Activated CD8-positive, alpha-beta T cell treated with anti-CD3 and anti-CD28 coated beads for 36 hours (primary cell): ENCODE measurements around the gene DOCK3. TPM values are rescaled to one million over a fixed set of nuclear protein-coding genes. Genes with fewer than 3 reads are reported as not detected.
"Not testable (repeated sequence)": the region's sequence is repeated elsewhere in the genome, so short reads cannot be mapped to it uniquely, and the experiment has no call there.

Experiments
- ATAC-seq: fragments of 200-7000 bp; cut with Tn5 transposase; one replicate; pipeline ENCODE4 v1.10.0; 2021; ENCODE audit warnings: mild to moderate bottlenecking, moderate library complexity
- CTCF ChIA-PET: fragments of 350-600 bp; sonication (Branson Sonifier 250); formaldehyde crosslinking; loops from one replicate; lab custom pipeline; 2021; ENCODE audit warnings: antibody characterized with exemption; lab: Charles Lee
- POLR2A ChIA-PET: fragments of 350-600 bp; sonication (Branson Sonifier 250); formaldehyde crosslinking; loops from one replicate; lab custom pipeline; 2021; ENCODE audit warnings: antibody characterized with exemption; lab: Charles Lee
- DNase-seq: peaks from one replicate; pipeline ENCODE4 v3.0.0-alpha.2; 2020
- H3K27ac Mint-ChIP-seq: one replicate; pipeline ENCODE4 v1.8.0; 2021; ENCODE audit warnings: mild to moderate bottlenecking, mixed read lengths
- H3K27me3 Mint-ChIP-seq: one replicate; pipeline ENCODE4 v1.8.0; 2021; ENCODE audit warnings: mixed read lengths
- H3K36me3 Mint-ChIP-seq: one replicate; pipeline ENCODE4 v1.8.0; 2021; ENCODE audit warnings: low read depth, mixed read lengths
- H3K4me1 Mint-ChIP-seq: one replicate; pipeline ENCODE4 v1.8.0; 2021; ENCODE audit warnings: low read depth, mixed read lengths
- H3K4me3 Mint-ChIP-seq: one replicate; pipeline ENCODE4 v1.8.0; 2021; ENCODE audit warnings: mild to moderate bottlenecking, moderate library complexity, mixed read lengths
- H3K9me3 Mint-ChIP-seq: one replicate; pipeline ENCODE4 v1.8.0; 2021; ENCODE audit warnings: mixed read lengths
- intact Hi-C: fragments of 100-400 bp; cut with micrococcal nuclease; formaldehyde crosslinking; loops from one replicate; pipeline ENCODE4 v1.10.0; 2022
- total RNA-seq, 2 experiments: library from RNA; stranded (reverse); gene quantifications; one replicate each; pipeline ENCODE4 v1.2.3, GENCODE V29; 2021
- TF ChIP-seq, protein P1 (sequence below): fragments of 200-600 bp; IDR thresholded peaks from one replicate; pipeline ENCODE4 v1.8.0; 2022; ENCODE audit warnings: antibody characterized with exemption, mild to moderate bottlenecking

Gene DOCK3
- total RNA-seq, 2 experiments from 2014 or later, result 3.6 to 4.2 TPM

DNA sequence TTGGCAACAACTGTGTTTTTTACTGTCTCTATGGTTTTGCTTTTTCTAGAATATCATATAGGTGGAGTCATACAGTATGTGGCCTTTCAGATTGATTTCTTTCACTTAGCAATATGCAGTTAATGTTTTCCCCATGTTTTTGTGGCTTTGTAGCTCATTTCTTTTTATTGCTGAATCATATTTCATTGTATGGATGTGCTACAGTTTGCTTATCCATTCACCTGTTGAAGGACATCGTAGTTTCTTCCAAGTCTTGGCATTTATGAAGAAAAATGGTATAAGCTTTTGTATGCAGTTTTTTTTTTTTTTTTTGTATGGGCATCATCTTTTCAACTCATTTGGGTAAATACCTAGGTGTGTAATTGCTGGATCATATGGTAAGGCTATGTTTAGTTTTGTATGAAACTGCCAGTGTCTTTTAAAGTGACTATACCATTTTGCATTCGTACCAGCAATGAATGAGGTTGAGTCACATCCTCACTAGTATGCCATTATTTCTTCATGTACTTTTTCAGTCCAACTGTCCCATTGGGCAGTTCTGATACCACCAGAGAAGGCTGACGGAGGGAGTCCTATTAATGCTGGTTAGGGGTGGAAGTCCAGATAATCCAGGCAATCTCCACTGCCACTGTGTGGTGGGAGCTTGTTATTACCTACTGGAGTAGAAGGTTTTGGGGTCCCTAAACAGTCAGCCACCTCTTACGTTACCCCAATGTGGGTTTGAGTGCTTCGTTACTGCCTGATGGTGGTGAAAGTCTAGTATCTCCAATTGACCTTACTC, 210.5 kb downstream of the DOCK3 start:
- ATAC-seq (no peak), DNase-seq (peak; percentile 12)
- ChIA-PET CTCF (interaction anchor here (0.7 to 1.2 kb wide), 5 partner anchors 57 to 492 kb away, joined by 3 to 6 read pairs (median 3); partner anchors contain the start of gene MAPKAPK3), POLR2A (interaction anchor here (0.6 kb wide), 1 partner anchor 388 kb away, joined by 3 read pairs; no protein-coding TSS in a partner anchor)
- intact Hi-C loops, result no loop called here
- no peaks in the 10 kb centered on the region for H3K36me3 Mint-ChIP-seq
- H3K27ac Mint-ChIP-seq, result no peak overlapping the region
- H3K4me1 Mint-ChIP-seq, result no peaks in the 10 kb centered on the region
- no peak overlapping the region for H3K4me3 Mint-ChIP-seq
- H3K9me3 Mint-ChIP-seq, result peaks cover 2% of the 10 kb centered on the region
- H3K27me3 Mint-ChIP-seq, result peaks cover 2% of the 10 kb centered on the region
- TF ChIP-seq, protein P1, sequence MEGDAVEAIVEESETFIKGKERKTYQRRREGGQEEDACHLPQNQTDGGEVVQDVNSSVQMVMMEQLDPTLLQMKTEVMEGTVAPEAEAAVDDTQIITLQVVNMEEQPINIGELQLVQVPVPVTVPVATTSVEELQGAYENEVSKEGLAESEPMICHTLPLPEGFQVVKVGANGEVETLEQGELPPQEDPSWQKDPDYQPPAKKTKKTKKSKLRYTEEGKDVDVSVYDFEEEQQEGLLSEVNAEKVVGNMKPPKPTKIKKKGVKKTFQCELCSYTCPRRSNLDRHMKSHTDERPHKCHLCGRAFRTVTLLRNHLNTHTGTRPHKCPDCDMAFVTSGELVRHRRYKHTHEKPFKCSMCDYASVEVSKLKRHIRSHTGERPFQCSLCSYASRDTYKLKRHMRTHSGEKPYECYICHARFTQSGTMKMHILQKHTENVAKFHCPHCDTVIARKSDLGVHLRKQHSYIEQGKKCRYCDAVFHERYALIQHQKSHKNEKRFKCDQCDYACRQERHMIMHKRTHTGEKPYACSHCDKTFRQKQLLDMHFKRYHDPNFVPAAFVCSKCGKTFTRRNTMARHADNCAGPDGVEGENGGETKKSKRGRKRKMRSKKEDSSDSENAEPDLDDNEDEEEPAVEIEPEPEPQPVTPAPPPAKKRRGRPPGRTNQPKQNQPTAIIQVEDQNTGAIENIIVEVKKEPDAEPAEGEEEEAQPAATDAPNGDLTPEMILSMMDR, result no peak

DNA sequence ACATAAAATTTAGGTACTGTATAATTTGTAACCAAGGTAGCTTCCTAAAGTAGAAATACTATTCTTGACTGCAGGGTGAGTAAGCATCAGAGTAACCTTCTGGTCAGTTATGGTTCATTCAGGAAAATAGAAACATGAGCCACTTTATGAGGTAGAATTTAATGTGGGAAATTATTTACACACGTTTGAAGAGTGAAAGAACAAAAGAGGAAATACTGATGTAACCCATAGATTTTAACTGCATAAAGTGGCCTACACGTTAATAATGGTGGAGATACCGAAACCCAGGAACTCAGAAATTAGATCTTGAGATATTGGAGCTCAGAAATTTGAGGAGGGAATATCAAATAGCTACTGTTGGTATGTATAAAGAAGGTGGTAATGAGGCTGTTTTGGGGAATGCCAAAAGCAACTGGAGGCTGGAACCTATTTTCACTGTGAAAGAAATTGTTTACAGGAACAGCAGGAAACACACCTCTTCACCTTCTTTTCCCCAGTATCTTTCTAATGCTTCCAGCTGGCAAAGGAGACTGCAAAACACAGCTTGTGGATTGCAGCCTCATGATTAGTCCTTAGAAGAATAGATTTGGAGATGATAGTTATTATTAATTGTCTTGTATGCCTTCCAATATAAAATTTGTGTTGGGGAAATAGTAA, 216.1 kb downstream of the DOCK3 start:
- Mint-ChIP-seq H3K36me3 (peaks cover 4% of the 10 kb centered on the region), H3K27ac (no peak overlapping the region), H3K4me1 (no peaks in the 10 kb centered on the region), H3K4me3 (no peak overlapping the region), H3K27me3 (peaks cover 2% of the 10 kb centered on the region), H3K9me3 (peaks cover 14% of the 10 kb centered on the region)
- TF ChIP-seq, protein P1, result no peak
- intact Hi-C loops, result no loop called here
- CTCF ChIA-PET, result no interaction called here
- DNase-seq, result no peak
- ATAC-seq, result no peak
- POLR2A ChIA-PET, result no interaction called here

DNA sequence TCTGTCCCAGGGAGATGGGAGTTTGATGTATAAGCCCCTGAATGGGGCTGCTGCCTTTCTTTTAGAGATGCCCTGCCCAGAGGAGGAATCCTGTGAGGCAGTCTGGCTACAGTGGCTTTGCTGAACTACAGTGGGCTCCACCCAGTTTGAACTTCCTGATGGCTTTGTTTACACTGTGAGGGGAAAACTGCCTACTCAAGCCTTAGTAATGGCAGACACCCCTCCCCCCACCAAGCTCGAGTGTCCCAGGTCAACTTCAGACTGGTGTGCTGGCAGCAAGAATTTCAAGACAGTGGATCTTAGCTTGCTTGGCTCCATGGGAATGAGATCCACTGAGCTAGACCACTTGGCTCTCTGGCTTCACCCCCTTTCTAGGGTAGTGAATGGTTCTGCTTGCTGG, 226.4 kb downstream of the DOCK3 start:
- H3K27ac Mint-ChIP-seq, H3K4me3 Mint-ChIP-seq, ATAC-seq, DNase-seq, H3K4me1 Mint-ChIP-seq, H3K27me3 Mint-ChIP-seq, H3K9me3 Mint-ChIP-seq, CTCF ChIA-PET, H3K36me3 Mint-ChIP-seq, POLR2A ChIA-PET, intact Hi-C loops: not testable (repeated sequence)

DNA sequence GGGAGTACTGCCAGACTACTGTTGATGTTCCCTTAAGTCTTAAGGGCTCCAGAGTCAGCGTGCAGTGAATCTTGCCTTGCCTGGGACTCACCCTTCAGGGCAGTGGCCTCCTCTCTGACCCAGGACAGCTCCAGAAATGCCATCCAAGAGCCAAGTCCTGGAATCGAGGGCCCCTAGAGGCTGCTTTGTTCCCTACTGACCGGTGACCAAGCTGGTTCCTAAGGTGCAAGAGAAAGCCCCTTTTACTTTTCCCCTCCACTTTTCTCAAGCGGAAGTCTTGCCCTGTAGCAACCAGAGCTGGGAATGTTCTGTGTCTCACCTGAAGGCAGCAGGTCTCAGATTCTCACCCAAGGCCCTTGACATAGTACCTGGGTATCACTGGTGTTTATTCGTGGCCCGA, 238.0 kb downstream of the DOCK3 start:
- no peak overlapping the region for H3K4me3 Mint-ChIP-seq
- POLR2A ChIA-PET, result interaction anchor here (0.6 kb wide), 1 partner anchor 121 kb away, joined by 3 read pairs; no protein-coding TSS in a partner anchor

DNA sequence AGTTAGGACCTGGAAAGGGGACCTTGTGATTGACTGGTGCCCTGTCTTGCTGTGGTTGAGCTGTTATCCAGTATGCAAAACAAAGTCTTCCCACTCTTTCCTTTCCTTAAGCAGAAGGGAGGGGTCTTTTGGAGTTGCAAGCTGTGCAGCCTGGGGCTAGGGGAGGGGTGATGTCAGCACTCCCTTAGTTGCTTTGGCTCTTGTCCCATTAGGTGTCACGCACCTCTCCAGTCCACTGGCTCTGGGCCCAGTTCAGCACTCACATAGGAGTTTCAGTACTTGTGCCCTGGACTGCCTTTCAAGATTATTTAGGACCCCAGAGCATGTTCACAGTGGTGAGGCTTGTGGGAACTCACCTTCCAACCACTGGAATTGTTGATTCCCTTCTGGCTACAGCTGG, 238.5 kb downstream of the DOCK3 start:
- H3K27ac Mint-ChIP-seq, result no peak overlapping the region
- DNase-seq (no peak), ATAC-seq (no peak)
- ChIA-PET POLR2A (no interaction called here), CTCF (no interaction called here)
- H3K4me1 Mint-ChIP-seq, result no peaks in the 10 kb centered on the region
- H3K9me3 Mint-ChIP-seq, result no peaks in the 10 kb centered on the region
- H3K36me3 Mint-ChIP-seq, result no peaks in the 10 kb centered on the region
- TF ChIP-seq, protein P1, result no peak
- intact Hi-C loops, result no loop called here
- H3K27me3 Mint-ChIP-seq, result peaks cover 9% of the 10 kb centered on the region
- H3K4me3 Mint-ChIP-seq, result no peak overlapping the region

More for the DNA sequence above, 238.0 kb downstream of the DOCK3 start:
- CTCF ChIA-PET, result no interaction called here
- no peaks in the 10 kb centered on the region for H3K36me3 Mint-ChIP-seq
- H3K27me3 Mint-ChIP-seq, result peaks cover 10% of the 10 kb centered on the region
- ATAC-seq (no peak), DNase-seq (no peak)
- no peak overlapping the region for H3K27ac Mint-ChIP-seq
- intact Hi-C loops, result no loop called here
- H3K4me1 Mint-ChIP-seq, result no peaks in the 10 kb centered on the region
- peaks cover 2% of the 10 kb centered on the region for H3K9me3 Mint-ChIP-seq
- TF ChIP-seq, protein P1, result no peak

DNA sequence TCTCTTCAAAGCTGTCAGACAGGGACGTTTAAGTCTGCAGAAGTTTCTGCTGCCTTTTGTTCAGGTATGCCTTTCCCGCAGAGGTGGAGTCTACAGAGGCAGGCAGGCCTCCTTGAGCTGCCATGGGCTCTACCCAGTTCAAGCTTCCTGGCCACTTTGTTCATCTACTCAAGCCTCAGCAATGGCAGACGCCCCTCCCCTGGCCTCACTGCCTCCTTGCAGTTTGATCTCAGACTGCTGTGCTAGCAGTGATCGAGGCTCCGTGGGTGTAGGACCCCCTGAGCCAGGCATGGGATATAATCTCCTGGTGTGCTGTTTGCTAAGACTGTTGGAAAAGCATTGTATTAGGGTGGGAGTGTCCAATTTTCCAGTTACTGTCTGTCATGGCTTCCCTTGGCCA, 247.3 kb downstream of the DOCK3 start:
- DNase-seq, ATAC-seq, H3K4me3 Mint-ChIP-seq, H3K27me3 Mint-ChIP-seq, POLR2A ChIA-PET, H3K36me3 Mint-ChIP-seq, H3K9me3 Mint-ChIP-seq, H3K27ac Mint-ChIP-seq, intact Hi-C loops, CTCF ChIA-PET: not testable (repeated sequence)
- peaks cover 11% of the 10 kb centered on the region for H3K4me1 Mint-ChIP-seq
